Right renal pelvis (tissue), 4 donors: ENCODE measurements around the gene HID1. TPM values are rescaled to one million over a fixed set of nuclear protein-coding genes. Genes with fewer than 3 reads are reported as not detected.
"Not testable (repeated sequence)": the region's sequence is repeated elsewhere in the genome, so short reads cannot be mapped to it uniquely, and the experiment has no call there.

ENCODE experiments used
- DNase-seq, 4 donors: peaks; one replicate each; pipeline ENCODE4 v3.0.0-alpha.2; 2013; ENCODE audit warnings: low read depth in 4 of 4, low spot score in 3 of 4, missing footprints in 1 of 4
- polyA plus RNA-seq, 4 donors: library from polyadenylated mRNA; unstranded; fragments of 120-200 nt; gene quantifications; one replicate each; pipeline ENCODE4 v1.2.1, GENCODE V29; 2013; ENCODE audit not compliant: insufficient read length in 4 of 4

The HID1 gene
- polyA plus RNA-seq = 10 to 100 TPM; 12.6 to 16.3 (median 14.7) TPM

GRCh38 chr17:74972107-74972972 lies at the start of gene HID1:
HID1 (minus strand) TSS chr17:74972759; CDS start chr17:74972656, 103 bp downstream.
- no peak for DNase-seq

GRCh38 chr17:75020331-75021110 lies 48.0 kb upstream of the HID1 start:
- DNase-seq = no peak

- no peak for DNase-seq
Measured at GRCh38 chr17:75019710-75020109, 47.2 kb upstream of the HID1 start.

- DNase-seq = no peak
Measured at GRCh38 chr17:75019146-75019545, 46.6 kb upstream of the HID1 start.

GRCh38 chr17:75013092-75013559 lies 40.6 kb upstream of the HID1 start:
- no peak for DNase-seq

- peak in 2 of 4 donors; percentile 78 to 81 for DNase-seq
Measured at GRCh38 chr17:75012346-75013091, 40.0 kb upstream of the HID1 start, which contains the start of gene MRPL58. MRPL58 (plus strand) TSS chr17:75012670; CDS start chr17:75012687, 17 bp downstream.

GRCh38 chr17:75012096-75012345 lies 39.5 kb upstream of the HID1 start:
- no peak for DNase-seq

GRCh38 chr17:75011401-75012095 lies 39.0 kb upstream of the HID1 start:
- peak in 1 of 4 donors; percentile 48 for DNase-seq

GRCh38 chr17:75010683-75011400 lies 38.3 kb upstream of the HID1 start:
- DNase-seq = no peak

GRCh38 chr17:75009139-75009724 lies 36.7 kb upstream of the HID1 start:
- no peak for DNase-seq

- DNase-seq = no peak
Measured at GRCh38 chr17:75008373-75008772, 35.8 kb upstream of the HID1 start.

- DNase-seq = no peak
Measured at GRCh38 chr17:75006653-75007052, 34.1 kb upstream of the HID1 start.

- not testable (repeated sequence) for DNase-seq
Measured at GRCh38 chr17:75006084-75006483, 33.5 kb upstream of the HID1 start.

GRCh38 chr17:75005291-75005690 lies 32.7 kb upstream of the HID1 start:
- DNase-seq = no peak

- no peak for DNase-seq
Measured at GRCh38 chr17:75004371-75004770, 31.8 kb upstream of the HID1 start.

- no peak for DNase-seq
Measured at GRCh38 chr17:75003957-75004355, 31.4 kb upstream of the HID1 start.

- DNase-seq = no peak
Measured at GRCh38 chr17:75003070-75003956, 30.8 kb upstream of the HID1 start.
